ENCODE results near the gene GTPBP1. TPM values are rescaled to one million over a fixed set of nuclear protein-coding genes. Genes with fewer than 3 reads are reported as not detected.

GTPBP1 gene
- total and polyA plus RNA-seq, 2 of the 4 experiments (the other 2 are of a cell fraction), result 12.4 to 29.5 TPM

DNA sequence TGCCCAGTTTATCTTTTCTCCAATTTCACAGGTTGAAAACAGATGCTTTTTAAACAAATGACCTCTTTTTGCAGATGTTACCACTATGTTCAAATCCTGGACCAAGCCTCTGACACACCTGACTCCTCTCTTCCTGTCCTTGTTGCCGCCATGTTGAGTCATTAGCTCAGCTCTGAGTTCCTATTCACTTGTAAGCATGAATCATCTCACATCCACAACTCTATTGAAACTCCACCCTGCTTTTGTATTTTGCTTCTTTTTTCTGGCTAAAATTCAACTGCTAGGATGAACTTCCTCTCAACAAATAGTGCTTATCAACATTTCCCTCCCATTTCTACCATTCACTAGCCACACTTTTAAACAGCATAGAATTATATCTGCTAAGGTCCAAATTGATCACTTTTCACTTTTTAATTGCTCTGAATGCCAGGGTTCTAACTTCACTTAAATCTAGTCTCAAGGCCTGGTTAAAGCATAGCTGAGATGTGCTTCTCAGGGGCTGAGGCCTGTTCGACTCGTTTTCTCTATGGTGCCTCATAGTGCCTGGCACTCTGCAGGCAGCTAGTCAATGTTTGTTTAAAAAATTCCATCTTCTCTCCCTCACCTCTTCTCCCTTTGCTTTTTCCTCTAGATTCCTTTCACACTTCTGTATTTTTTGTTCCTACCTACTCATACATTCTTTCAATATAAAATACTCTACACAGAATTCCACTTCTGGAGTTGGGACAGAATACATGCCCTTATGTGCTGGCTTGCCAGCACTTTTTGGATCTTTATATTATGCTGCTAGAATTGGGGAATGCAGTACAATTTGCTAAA is 8.9 kb upstream of the GTPBP1 start:
- intact Hi-C loops (cut with micrococcal nuclease), result loop anchor here (2.0 kb wide), 1 partner anchor 16 kb away; the partner anchor contains the start of gene TOMM22
- H3K9ac ChIP-seq (ENCODE audit: low read depth, low read length), result 0 out of 2 replicates have a peak overlapping the region, but pooled peaks have one; percentile 16
- dilution Hi-C loops (cut with HindIII; ENCODE audit: low sequenced_read_pairs, unreplicated experiment), result no loop called here

More for the DNA sequence above, 8.9 kb upstream of the GTPBP1 start:
- H3K9me3 ChIP-seq (ENCODE audit: control insufficient read depth, insufficient read depth, low read length), result no peaks in the 10 kb centered on the region
- H3K4me2 ChIP-seq (ENCODE audit: low read depth, low read length), result peak overlapping the region; percentile 66
- peak overlapping the region; percentile 62; the same call in 1 of the 2 replicates for H3K27ac ChIP-seq (ENCODE audit: insufficient read depth, low read length)
- no peak overlapping the region for H2BK120ac ChIP-seq (ENCODE audit: low read depth, low read length)
- DNase-seq (peak; percentile 92), ATAC-seq (ENCODE audit: low read depth) (peak; percentile 22)
- peaks cover 11% of the 10 kb centered on the region for H3K36me3 ChIP-seq (ENCODE audit: control insufficient read depth, insufficient read depth, low read length)
- H3K4ac ChIP-seq (ENCODE audit: low read depth, low read length), result peak overlapping the region; percentile 17; the same call in 1 of the 2 replicates
- peak overlapping the region; percentile 8; the same call in 1 of the 2 replicates for H3K18ac ChIP-seq (ENCODE audit: low read depth, low read length)
- H2BK20ac ChIP-seq (ENCODE audit: low read depth, low read length), result no peak overlapping the region
- H3K23ac ChIP-seq (ENCODE audit: low read depth, low read length), result peak overlapping the region; percentile 6; the same call in 1 of the 2 replicates
- no peak overlapping the region for H3K14ac ChIP-seq (replicated peaks; ENCODE audit: low read depth, low read length)
- no peak overlapping the region for H2AFZ ChIP-seq (replicated peaks; ENCODE audit: low read length, poor library complexity)
- no peaks in the 10 kb centered on the region for H3K27me3 ChIP-seq (ENCODE audit: control insufficient read depth, insufficient read depth, low read length)
- H2BK5ac ChIP-seq (ENCODE audit: low read depth, low read length, poor library complexity, severe bottlenecking), result peak overlapping the region; percentile 75
- CTCF ChIA-PET, result interaction anchor here (0.6 to 2.5 kb wide), 2 partner anchors 15 to 812 kb away, joined by 3 to 7 read pairs; partner anchors contain the start of gene TOMM22
- H4K8ac ChIP-seq (ENCODE audit: low read depth in 2 of 2, low read length in 2 of 2), result peak overlapping the region in 1 of 2 experiments; percentile 33; a peak in 2 of 4 replicates
- POLR2A ChIA-PET (ENCODE audit: unreplicated experiment), result no interaction called here
- BruUV-seq (replicated peaks), result no TSS peak
- TF ChIP-seq CEBPB (IDR thresholded peaks at IDR 0.05; ENCODE audit: low read depth, low read length), result peak; percentile 38; the same call in 1 of the 2 replicates
- TF ChIP-seq FOS (IDR thresholded peaks at IDR 0.05; ENCODE audit: low read depth, low read length), result 0 out of 2 replicates have a peak, but pooled peaks have one; percentile 50
- TF ChIP-seq MXI1 (IDR thresholded peaks at IDR 0.05; ENCODE audit: borderline replicate concordance, low read depth, low read length), result no peak
- no peak for TF ChIP-seq POLR2A (IDR thresholded peaks at IDR 0.05; ENCODE audit: low read depth, low read length)
- peak; percentile 19 for TF ChIP-seq RCOR1 (IDR thresholded peaks at IDR 0.05; ENCODE audit: insufficient replicate concordance, low read length)
- H4K91ac ChIP-seq (ENCODE audit: insufficient read depth, low read depth, low read length), result no peak overlapping the region
- in situ Hi-C loops (cut with MboI; ENCODE audit: low sequenced_read_pairs), result no loop called here
- WGBS, 2 experiments (ENCODE audit: extremely low coverage in 2 of 2, insufficient read length in 1 of 2), result 0% methylated on average over 3 of the region's 3 CpGs; no CpG with 5 or more reads in 1 of the 2 experiments
- H4K5ac ChIP-seq (ENCODE audit: low read depth, low read length), result peak overlapping the region; percentile 3; the same call in 1 of the 2 replicates
- peaks cover 30 to 72% of the 10 kb centered on the region in 2 experiments for H3K79me1 ChIP-seq (ENCODE audit: low read depth in 1 of 2, low read length in 2 of 2)
- H2AK5ac ChIP-seq (ENCODE audit: low read depth, low read length), result no peak overlapping the region
- no peak overlapping the region for H2BK15ac ChIP-seq (ENCODE audit: low read depth, low read length)
- no peak overlapping the region for H3K56ac ChIP-seq (ENCODE audit: extremely low read depth, insufficient read depth, low read length)
- H3K9me1 ChIP-seq (ENCODE audit: insufficient read depth, low read length), result peaks cover 17% of the 10 kb centered on the region
- H3K4me3 ChIP-seq (ENCODE audit: insufficient read depth, low read depth, low read length), result no peak overlapping the region
- peaks cover 11% of the 10 kb centered on the region for H3K4me1 ChIP-seq (ENCODE audit: control insufficient read depth, insufficient read depth, low read length)
- peaks cover 17% of the 10 kb centered on the region; the same call in 1 of the 2 replicates for H4K20me1 ChIP-seq (ENCODE audit: insufficient read depth, low read length)
- H2AK9ac ChIP-seq (replicated peaks; ENCODE audit: low read depth, low read length, poor library complexity), result no peak overlapping the region

Data from IMR-90 (cell line).